ENCODE data around the gene KLHL25. TPM values are rescaled to one million over a fixed set of nuclear protein-coding genes. Genes with fewer than 3 reads are reported as not detected.

The KLHL25 gene
- total RNA-seq, 2 experiments from 2014 or later: 7.4 to 8.0 TPM

DNA sequence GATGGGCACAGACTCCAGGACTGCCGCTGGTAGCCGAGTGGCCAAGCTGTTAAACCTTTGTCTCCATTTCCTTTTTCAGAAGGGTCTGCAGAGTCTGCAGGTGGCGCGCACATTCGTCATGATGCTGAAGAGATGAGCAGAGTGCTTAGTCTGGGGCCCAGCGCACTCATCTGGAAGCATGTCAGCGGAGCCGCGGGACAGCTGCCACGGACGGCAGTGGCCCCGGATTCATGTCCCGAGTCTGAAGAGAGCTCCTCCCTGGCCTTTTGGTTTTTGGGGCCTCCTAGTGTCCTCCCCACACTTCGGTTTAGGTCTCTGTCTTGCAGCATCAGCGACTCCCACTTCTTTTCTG is 42.6 kb downstream of the KLHL25 start:
- H3K36me3 Mint-ChIP-seq (ENCODE audit: low read depth): peaks cover 10% of the 10 kb centered on the region
- DNase-seq: no peak
- peaks cover 12% of the 10 kb centered on the region for H3K4me1 Mint-ChIP-seq
- POLR2A ChIA-PET: no interaction called here
- no peak overlapping the region for H3K27ac Mint-ChIP-seq
- CTCF ChIA-PET: interaction anchor here (0.6 to 1.7 kb wide), 4 partner anchors 9 to 16 kb away, joined by 3 to 5 read pairs (median 3); no protein-coding TSS in a partner anchor
- no peaks in the 10 kb centered on the region for H3K27me3 Mint-ChIP-seq
- no peaks in the 10 kb centered on the region for H3K9me3 Mint-ChIP-seq
- H3K4me3 Mint-ChIP-seq: no peak overlapping the region

DNA sequence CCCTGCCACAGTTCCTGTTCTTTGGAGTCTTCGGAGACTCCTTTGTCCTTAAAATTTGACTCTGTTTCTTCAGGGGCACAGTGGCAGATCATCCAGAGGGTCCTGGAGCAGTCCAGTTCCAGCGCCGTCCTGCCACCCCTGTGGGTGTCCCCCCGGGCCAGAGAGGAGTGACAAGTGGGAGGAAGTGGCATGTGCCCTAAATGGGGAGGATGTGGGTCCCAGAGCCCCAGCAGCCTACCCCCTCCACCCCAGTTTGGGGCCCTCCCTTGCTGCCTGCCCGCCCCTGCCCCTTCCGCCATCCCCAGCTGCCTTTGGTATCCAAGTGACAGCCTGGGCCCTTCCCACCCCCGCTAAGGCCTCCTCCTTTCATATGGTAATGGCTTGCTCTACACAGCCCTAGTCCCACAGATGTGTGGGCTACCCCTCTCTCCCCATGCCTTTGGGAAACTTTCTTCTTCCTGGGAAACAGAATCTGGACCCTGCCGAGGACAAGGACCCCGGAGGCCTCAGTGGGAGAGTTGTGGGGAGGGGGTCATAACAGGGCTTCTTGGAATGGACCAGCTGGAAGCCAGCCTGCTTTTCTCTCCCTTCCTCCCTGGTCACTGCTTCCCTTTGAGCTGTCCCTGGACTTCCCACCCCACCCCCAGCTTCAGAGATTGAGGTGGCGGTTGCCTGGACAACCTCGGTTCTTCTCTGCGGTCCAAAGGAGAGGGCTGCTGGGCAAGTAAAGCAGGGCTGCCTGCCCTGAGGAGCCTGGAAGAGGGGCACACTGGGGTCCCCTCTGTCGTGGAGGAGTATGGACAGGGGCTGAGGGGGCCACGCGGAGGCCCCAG is 43.2 kb downstream of the KLHL25 start:
- Mint-ChIP-seq H3K27ac (peak overlapping the region; percentile 36), H3K4me3 (no peak overlapping the region), H3K9me3 (no peaks in the 10 kb centered on the region), H3K27me3 (no peaks in the 10 kb centered on the region), H3K36me3 (ENCODE audit: low read depth) (peaks cover 15% of the 10 kb centered on the region), H3K4me1 (peaks cover 12% of the 10 kb centered on the region)
- POLR2A ChIA-PET: no interaction called here
- CTCF ChIA-PET: interaction anchor here (0.9 to 1.7 kb wide), 3 partner anchors 9 to 12 kb away, joined by 3 to 5 read pairs (median 3); no protein-coding TSS in a partner anchor
- no peak for DNase-seq

DNA sequence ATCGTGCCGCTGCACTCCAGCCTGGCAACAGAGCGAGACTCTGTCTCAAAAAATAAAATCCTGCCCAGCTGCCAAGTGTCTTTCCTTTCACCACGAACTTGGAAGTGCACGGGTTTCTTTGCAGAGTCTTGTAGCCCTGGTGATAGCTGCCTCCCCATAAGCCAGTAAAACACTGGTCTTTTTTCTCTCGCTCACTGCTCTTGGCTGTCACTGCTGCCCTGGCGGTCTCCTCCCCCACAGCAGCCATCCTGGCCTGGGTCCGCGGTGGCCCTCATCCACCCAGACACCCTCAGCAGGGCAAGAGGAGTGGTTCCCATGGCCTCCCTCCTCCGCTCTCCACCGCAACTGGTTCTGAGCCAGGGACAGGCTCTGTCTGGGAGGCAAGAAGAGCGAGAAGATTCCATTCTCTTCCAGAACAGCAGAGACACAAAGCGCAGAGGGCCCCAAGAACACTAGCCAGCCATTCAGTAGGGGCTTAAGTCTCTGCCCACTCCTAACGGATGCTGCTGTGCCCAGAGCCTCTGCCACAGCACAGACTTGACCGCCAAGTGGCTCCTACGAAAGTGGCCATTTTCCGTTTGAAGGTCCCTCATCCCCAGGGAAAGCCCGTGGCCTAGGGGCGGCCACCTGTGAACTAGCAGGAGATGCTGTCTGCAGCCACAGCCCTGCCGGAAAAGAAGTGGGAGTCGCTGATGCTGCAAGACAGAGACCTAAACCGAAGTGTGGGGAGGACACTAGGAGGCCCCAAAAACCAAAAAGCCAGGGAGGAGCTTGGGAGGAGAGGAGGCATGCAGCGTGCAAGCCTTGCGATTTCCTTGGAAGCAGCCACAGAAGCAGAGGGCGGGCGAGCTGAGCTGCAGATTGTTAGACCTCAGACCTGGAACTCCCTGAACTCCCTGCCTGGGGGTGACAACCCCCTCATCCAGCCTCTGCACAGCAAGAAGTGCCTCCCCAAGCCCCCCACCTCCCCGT is 44.1 kb downstream of the KLHL25 start:
- Mint-ChIP-seq H3K36me3 (ENCODE audit: low read depth) (peaks cover 19% of the 10 kb centered on the region), H3K4me3 (no peak overlapping the region), H3K27me3 (no peaks in the 10 kb centered on the region), H3K27ac (peak overlapping the region; percentile 50), H3K4me1 (peaks cover 12% of the 10 kb centered on the region), H3K9me3 (no peaks in the 10 kb centered on the region)
- POLR2A ChIA-PET: no interaction called here
- CTCF ChIA-PET: no interaction called here
- no peak for DNase-seq

DNA sequence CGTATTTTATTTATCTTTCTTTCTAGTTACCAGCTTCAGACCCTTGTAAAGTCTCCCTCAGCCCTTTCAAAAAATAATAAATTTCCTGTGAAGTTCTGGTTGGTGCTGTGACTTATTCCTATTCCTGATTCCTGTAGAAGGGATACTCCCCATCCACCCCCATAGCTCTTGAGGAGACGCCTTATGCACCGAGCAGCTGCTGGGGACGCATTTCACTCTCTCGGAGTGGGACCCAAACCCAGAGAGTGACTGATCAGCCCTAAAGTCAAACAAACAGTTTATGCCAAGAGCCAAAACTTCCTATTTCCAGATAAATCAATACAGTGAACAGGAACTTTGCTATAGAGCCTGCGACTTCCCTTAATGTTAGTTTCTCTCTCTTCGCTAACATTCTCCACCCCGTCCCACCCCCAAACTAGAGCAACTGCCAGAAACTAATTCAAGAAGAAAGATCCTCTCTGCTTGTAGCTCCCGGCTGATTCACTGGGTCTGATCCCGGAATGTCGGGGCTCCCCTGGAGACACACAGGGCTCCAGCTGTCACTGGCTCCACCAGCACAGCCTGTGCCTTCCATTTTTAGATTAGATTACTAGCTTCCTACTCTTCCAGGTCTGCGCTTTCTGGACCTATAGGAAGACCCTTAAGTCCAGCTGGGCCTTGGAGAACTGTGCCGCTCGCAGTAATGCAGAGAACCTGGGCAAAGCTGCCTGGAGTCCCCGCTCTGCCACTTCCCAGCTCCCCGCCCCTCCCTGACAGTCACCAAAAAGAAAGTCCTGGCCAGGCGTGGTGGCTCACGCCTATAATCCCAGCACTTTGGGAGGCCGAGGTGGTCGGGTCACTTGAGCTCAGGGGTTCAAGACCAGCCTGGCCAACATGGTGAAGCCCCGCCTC is 45.2 kb downstream of the KLHL25 start:
- Mint-ChIP-seq H3K4me1 (peaks cover 12% of the 10 kb centered on the region), H3K27ac (peak overlapping the region; percentile 3), H3K36me3 (ENCODE audit: low read depth) (peaks cover 23% of the 10 kb centered on the region), H3K9me3 (no peaks in the 10 kb centered on the region), H3K27me3 (no peaks in the 10 kb centered on the region), H3K4me3 (no peak overlapping the region)
- POLR2A ChIA-PET: no interaction called here
- no peak for DNase-seq
- CTCF ChIA-PET: no interaction called here

DNA sequence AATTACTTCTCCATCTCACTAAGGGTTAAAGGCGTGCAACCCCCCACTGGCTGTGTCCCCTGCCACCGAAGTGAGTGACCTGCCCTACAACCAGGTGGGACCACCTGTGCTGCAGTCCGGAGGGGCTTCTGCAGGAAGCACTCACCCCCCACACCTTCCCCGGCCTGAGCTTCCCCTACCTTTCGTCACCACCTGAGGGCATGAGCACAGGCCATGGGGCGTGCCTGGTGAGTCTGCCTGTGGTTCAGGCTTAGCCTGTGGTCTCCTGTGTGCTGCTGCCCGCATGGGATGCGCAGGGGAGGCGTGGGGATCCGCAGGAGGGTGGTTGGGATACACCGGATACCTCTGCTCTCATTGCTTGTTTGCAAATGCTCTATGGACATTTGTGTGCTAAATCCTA is 46.0 kb downstream of the KLHL25 start:
- DNase-seq: no peak
- no peak overlapping the region for H3K4me3 Mint-ChIP-seq
- H3K27me3 Mint-ChIP-seq: no peaks in the 10 kb centered on the region
- no peaks in the 10 kb centered on the region for H3K9me3 Mint-ChIP-seq
- H3K4me1 Mint-ChIP-seq: peaks cover 12% of the 10 kb centered on the region
- CTCF ChIA-PET: no interaction called here
- POLR2A ChIA-PET: no interaction called here
- peaks cover 29% of the 10 kb centered on the region for H3K36me3 Mint-ChIP-seq (ENCODE audit: low read depth)
- peak overlapping the region; percentile 31 for H3K27ac Mint-ChIP-seq

DNA sequence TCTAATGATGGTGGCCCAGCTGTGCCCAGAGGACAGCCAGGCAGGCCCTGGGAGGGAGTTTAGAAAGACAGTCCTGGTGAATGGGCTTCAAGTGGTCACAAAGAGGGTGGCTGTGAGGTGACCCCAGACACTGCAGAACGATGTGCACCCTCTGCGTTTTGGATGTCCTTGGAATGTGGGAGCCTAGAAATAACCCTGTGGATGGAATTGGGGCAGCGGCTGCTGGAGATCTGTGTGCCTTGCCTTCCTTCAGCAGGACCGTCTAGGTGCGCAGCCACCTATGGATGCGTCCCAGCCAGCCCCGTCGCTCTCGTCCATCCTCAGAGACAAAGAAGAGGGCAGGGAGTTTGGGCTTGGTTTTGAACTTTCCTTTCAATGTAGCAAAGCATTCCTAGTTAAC is 46.5 kb downstream of the KLHL25 start:
- H3K27ac Mint-ChIP-seq: no peak overlapping the region
- peaks cover 34% of the 10 kb centered on the region for H3K36me3 Mint-ChIP-seq (ENCODE audit: low read depth)
- H3K4me1 Mint-ChIP-seq: peaks cover 12% of the 10 kb centered on the region
- ChIA-PET CTCF (no interaction called here), POLR2A (no interaction called here)
- no peaks in the 10 kb centered on the region for H3K9me3 Mint-ChIP-seq
- no peak for DNase-seq
- H3K27me3 Mint-ChIP-seq: no peaks in the 10 kb centered on the region
- no peak overlapping the region for H3K4me3 Mint-ChIP-seq

DNA sequence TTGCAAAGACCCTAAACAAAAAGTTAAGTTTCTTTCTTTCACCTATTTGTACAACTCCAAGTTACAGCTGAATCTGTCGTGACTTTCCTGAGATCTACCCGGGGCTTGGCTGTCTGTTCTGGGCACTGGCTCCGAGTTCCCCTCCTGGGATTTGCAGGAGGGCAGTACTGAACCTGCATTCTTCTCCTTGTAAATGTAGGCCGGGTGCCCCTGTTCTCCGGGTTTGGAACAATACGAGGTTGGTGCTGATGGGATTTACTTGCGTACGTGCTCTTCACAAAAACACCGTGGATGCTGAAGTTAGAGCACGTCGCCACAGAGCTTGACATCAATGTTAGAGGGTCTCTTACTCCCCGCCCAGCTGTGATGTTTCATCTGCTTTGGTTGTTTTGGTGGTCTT is 48.1 kb downstream of the KLHL25 start:
- no peak overlapping the region for H3K27ac Mint-ChIP-seq
- H3K9me3 Mint-ChIP-seq: no peaks in the 10 kb centered on the region
- peaks cover 8% of the 10 kb centered on the region for H3K4me1 Mint-ChIP-seq
- H3K4me3 Mint-ChIP-seq: no peak overlapping the region
- no peaks in the 10 kb centered on the region for H3K27me3 Mint-ChIP-seq
- peaks cover 42% of the 10 kb centered on the region for H3K36me3 Mint-ChIP-seq (ENCODE audit: low read depth)
- DNase-seq: no peak
- ChIA-PET CTCF (no interaction called here), POLR2A (no interaction called here)

DNA sequence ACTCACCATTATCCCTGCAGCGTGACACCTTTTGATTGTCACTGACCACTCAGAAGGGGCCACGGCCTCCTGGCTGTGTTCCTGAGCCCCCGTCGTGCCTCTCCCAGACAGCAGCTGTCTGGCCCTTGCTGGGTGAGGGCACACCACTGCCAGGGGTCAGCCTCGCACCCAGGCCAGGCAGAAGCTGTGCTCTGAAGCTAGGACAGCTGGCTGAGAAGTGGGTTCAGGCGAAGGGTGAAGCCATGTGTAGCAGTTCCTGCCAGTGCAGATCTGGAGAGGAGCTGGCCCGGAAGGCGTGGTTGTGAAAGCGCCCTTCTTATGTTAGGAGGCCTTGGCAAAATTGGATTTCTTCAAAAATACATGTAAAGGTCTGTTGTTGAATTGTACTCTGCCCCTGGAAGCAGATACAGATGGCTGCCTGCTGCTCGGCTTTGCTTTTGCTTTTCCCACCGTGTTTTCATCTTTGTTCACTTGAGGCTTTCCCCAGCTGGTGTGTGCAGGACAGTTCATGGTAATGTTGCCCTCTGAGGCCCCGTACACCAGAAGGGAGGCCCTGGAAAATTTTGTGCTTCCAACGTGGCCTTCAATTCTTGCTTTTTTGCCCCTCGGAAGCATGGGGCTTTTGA is 49.1 kb downstream of the KLHL25 start:
- Mint-ChIP-seq H3K27me3 (no peaks in the 10 kb centered on the region), H3K36me3 (ENCODE audit: low read depth) (peaks cover 50% of the 10 kb centered on the region), H3K9me3 (no peaks in the 10 kb centered on the region), H3K27ac (no peak overlapping the region), H3K4me1 (peaks cover 2% of the 10 kb centered on the region), H3K4me3 (no peak overlapping the region)
- ChIA-PET POLR2A (no interaction called here), CTCF (no interaction called here)
- no peak for DNase-seq

DNA sequence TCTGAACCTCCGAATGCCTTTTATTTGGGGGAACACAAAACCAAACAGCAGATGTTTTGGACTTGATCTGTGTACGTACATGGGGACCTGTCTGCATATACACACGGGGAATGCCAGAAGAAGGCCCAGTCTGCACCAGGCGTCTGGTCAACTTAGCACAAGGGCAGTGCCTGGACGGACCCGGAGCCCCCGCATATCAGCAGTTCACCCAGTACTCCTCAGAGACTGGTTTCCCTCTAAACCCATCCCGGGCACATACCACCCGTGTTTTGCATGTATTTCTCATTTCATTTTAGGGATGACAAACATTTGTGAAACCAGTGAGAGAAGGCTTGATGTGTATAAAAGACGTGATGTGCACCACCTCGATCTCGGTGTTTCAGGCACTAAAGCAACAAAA is 49.7 kb downstream of the KLHL25 start:
- H3K27ac Mint-ChIP-seq: no peak overlapping the region
- DNase-seq: no peak
- CTCF ChIA-PET: no interaction called here
- POLR2A ChIA-PET: no interaction called here
- no peaks in the 10 kb centered on the region for H3K9me3 Mint-ChIP-seq
- no peaks in the 10 kb centered on the region for H3K4me1 Mint-ChIP-seq
- no peaks in the 10 kb centered on the region for H3K27me3 Mint-ChIP-seq
- H3K4me3 Mint-ChIP-seq: no peak overlapping the region
- peaks cover 56% of the 10 kb centered on the region for H3K36me3 Mint-ChIP-seq (ENCODE audit: low read depth)

DNA sequence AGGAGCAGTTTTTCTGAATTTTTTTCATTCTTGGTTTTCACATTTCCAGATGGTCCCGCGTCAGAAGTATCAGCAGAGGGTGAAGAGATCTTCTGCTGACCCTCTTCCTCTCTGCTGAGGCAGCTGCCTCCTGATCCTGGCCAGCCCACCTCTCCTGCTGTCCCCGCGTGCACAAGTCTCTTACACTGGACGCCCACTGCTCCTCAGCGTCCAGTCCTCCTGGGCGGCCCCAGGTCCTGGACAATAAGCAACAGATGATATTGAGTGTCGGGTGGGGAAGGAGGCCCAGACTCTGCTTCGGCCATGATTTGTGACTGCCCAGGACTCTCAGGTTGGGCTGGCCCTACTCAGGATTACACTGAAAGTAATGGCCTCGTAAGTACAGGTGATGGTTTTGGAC is 50.1 kb downstream of the KLHL25 start:
- H3K27ac Mint-ChIP-seq: no peak overlapping the region
- H3K9me3 Mint-ChIP-seq: no peaks in the 10 kb centered on the region
- CTCF ChIA-PET: no interaction called here
- no peak overlapping the region for H3K4me3 Mint-ChIP-seq
- POLR2A ChIA-PET: no interaction called here
- no peaks in the 10 kb centered on the region for H3K4me1 Mint-ChIP-seq
- H3K36me3 Mint-ChIP-seq (ENCODE audit: low read depth): peaks cover 61% of the 10 kb centered on the region
- DNase-seq: no peak
- H3K27me3 Mint-ChIP-seq: no peaks in the 10 kb centered on the region

DNA sequence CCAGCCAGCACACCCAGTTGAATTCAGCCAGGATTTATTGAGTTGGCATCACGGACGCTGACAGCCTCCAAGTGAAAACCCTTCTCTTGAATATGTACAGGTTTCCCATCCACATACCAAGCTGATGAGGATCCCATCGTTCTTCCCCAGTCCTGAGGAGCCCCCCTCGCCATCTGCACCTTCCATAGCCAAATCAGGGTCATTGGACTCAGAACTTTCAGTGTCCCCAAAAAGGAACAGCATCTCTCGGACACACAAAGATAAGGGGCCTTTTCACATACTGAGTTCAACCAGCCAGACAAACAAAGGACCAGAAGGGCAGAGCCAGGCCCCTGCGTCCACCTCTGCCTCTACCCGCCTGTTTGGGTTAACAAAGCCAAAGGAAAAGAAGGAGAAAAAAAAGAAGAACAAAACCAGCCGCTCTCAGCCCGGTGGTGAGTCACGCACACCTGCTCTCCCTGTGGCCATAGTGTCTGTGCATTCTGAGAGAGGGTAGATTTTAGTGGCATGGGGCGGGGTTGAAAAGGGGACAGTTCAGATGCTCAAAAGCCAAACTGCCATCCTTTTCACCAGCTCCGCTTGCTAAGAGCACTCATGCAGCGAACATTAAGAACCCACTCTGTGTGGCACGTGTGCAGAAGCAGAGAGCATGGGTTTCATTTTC is 51.2 kb downstream of the KLHL25 start:
- DNase-seq: no peak
- Mint-ChIP-seq H3K4me1 (no peaks in the 10 kb centered on the region), H3K27ac (peak overlapping the region; percentile 41), H3K36me3 (ENCODE audit: low read depth) (peaks cover 61% of the 10 kb centered on the region), H3K9me3 (no peaks in the 10 kb centered on the region), H3K27me3 (no peaks in the 10 kb centered on the region), H3K4me3 (no peak overlapping the region)
- POLR2A ChIA-PET: no interaction called here
- CTCF ChIA-PET: interaction anchor here (1.3 to 1.4 kb wide), 3 partner anchors 9 to 17 kb away, joined by 4 to 5 read pairs (median 5); no protein-coding TSS in a partner anchor
